ENCODE data around the gene ARG1. TPM values are rescaled to one million over a fixed set of nuclear protein-coding genes. Genes with fewer than 3 reads are reported as not detected.

ARG1 gene
- polyA plus RNA-seq, 1 of the 3 experiments (the other 2 are of a cell fraction) = not detected

DNA sequence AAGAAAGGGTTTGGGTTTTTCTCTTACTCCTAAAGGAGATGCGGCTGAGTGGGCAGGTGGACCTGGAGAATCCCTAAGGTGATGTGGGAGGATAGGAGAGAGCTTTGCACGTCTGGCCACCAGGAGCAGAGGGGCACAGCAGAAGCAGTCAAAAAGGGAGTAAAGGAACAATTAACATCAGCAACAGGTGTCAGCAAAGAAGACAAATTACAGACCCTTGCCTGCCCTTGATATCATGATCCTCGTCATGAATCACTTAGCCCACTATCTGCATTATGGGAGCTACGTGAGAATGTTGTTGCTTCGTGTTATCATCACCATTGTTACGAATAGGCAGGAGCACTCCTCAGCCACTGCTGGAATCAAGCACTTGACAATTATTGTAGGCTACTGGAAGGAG lies 25.5 kb upstream of the ARG1 start:
- Histone ChIP-seq H3K9me2 (no peaks in the 10 kb centered on the region), H4K20me1 (ENCODE audit: insufficient read depth) (no peaks in the 10 kb centered on the region), H3K4me3 (ENCODE audit: low read depth in 2 of 2, low read length in 1 of 2) (no peak overlapping the region), H3K9me3 (no peaks in the 10 kb centered on the region), H3F3A (replicated peaks; ENCODE audit: insufficient read depth) (no peaks in the 10 kb centered on the region), H3K4me2 (no peak overlapping the region), H3K79me2 (ENCODE audit: insufficient read depth) (no peaks in the 10 kb centered on the region), H3K27ac (ENCODE audit: low read depth in 2 of 2, low read length in 1 of 2) (no peak overlapping the region), H3K36me3 (replicated peaks in 1 of 2; ENCODE audit: control insufficient read depth in 1 of 2, insufficient read depth in 2 of 2, low read length in 1 of 2) (no peaks in the 10 kb centered on the region), H3K27me3 (ENCODE audit: insufficient read depth) (peaks cover 14% of the 10 kb centered on the region; the same call in 1 of the 2 replicates), H3K4me1 (ENCODE audit: control insufficient read depth in 1 of 2, insufficient read depth in 2 of 2, low read depth in 1 of 2, low read length in 1 of 2) (no peaks in the 10 kb centered on the region), H3K9ac (no peak overlapping the region), H2AFZ (ENCODE audit: low read depth) (no peak overlapping the region)
- TF ChIP-seq SIN3A (IDR thresholded peaks at IDR 0.05; ENCODE audit: borderline replicate concordance, low read depth, low read length) (no peak), TAF1 (IDR thresholded peaks at IDR 0.05; ENCODE audit: borderline replicate concordance, low read depth, low read length) (no peak), TCF12 (IDR thresholded peaks at IDR 0.05) (no peak), FOSL2 (IDR thresholded peaks at IDR 0.05; ENCODE audit: borderline replicate concordance, low read depth) (no peak), TEAD4 (IDR thresholded peaks at IDR 0.05; ENCODE audit: borderline replicate concordance, insufficient read depth) (no peak), PBX3 (IDR thresholded peaks at IDR 0.05) (no peak), ELF1 (IDR thresholded peaks at IDR 0.05) (no peak), YY1 (IDR thresholded peaks at IDR 0.05; ENCODE audit: low read depth) (no peak), FOXJ3 (CRISPR knock-in tag; IDR thresholded peaks at IDR 0.05) (no peak), EZH2phosphoT487 (IDR thresholded peaks at IDR 0.05; ENCODE audit: borderline replicate concordance, low read depth) (no peak), RXRA (IDR thresholded peaks at IDR 0.05; ENCODE audit: borderline replicate concordance, low read depth) (no peak)
- TF ChIP-seq, protein P1, sequence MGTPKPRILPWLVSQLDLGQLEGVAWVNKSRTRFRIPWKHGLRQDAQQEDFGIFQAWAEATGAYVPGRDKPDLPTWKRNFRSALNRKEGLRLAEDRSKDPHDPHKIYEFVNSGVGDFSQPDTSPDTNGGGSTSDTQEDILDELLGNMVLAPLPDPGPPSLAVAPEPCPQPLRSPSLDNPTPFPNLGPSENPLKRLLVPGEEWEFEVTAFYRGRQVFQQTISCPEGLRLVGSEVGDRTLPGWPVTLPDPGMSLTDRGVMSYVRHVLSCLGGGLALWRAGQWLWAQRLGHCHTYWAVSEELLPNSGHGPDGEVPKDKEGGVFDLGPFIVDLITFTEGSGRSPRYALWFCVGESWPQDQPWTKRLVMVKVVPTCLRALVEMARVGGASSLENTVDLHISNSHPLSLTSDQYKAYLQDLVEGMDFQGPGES (IDR thresholded peaks at IDR 0.05; ENCODE audit: low read depth, low read length) = no peak
- POLR2A ChIA-PET = no interaction called here
- DNase-seq = no peak
- WGBS (ENCODE audit: low lambda C conversion rate) = 10% methylated on average over 6 of the region's 6 CpGs
- CTCF ChIA-PET = no interaction called here

- Histone ChIP-seq H4K20me1 (ENCODE audit: insufficient read depth) (no peaks in the 10 kb centered on the region), H3K9me2 (no peaks in the 10 kb centered on the region), H3K4me2 (no peak overlapping the region), H3K79me2 (ENCODE audit: insufficient read depth) (no peaks in the 10 kb centered on the region), H2AFZ (ENCODE audit: low read depth) (no peak overlapping the region), H3K27ac (ENCODE audit: low read depth in 2 of 2, low read length in 1 of 2) (no peak overlapping the region), H3F3A (replicated peaks; ENCODE audit: insufficient read depth) (no peaks in the 10 kb centered on the region), H3K4me3 (ENCODE audit: low read depth in 2 of 2, low read length in 1 of 2) (no peak overlapping the region), H3K27me3 (ENCODE audit: insufficient read depth) (peaks cover 14% of the 10 kb centered on the region; the same call in 1 of the 2 replicates), H3K4me1 (ENCODE audit: control insufficient read depth in 1 of 2, insufficient read depth in 2 of 2, low read depth in 1 of 2, low read length in 1 of 2) (no peaks in the 10 kb centered on the region), H3K36me3 (replicated peaks in 1 of 2; ENCODE audit: control insufficient read depth in 1 of 2, insufficient read depth in 2 of 2, low read length in 1 of 2) (no peaks in the 10 kb centered on the region), H3K9me3 (no peaks in the 10 kb centered on the region), H3K9ac (no peak overlapping the region)
- no peak for TF ChIP-seq RXRA (IDR thresholded peaks at IDR 0.05; ENCODE audit: borderline replicate concordance, low read depth)
- TF ChIP-seq RFX5 (IDR thresholded peaks at IDR 0.05; ENCODE audit: low read length) = no peak
- TF ChIP-seq MEF2A (IDR thresholded peaks at IDR 0.05; ENCODE audit: borderline replicate concordance, low read depth) = no peak
- no peak for TF ChIP-seq USF2 (IDR thresholded peaks at IDR 0.05; ENCODE audit: borderline replicate concordance, low read depth, low read length)
- TF ChIP-seq, protein P1 (IDR thresholded peaks at IDR 0.05; ENCODE audit: low read depth, low read length) = no peak
- no peak for TF ChIP-seq JUND (IDR thresholded peaks at IDR 0.05)
- no peak for TF ChIP-seq CTCF (IDR thresholded peaks at IDR 0.05)
- no peak for DNase-seq
- WGBS (ENCODE audit: low lambda C conversion rate) = 6% methylated on average over 1 of the region's 1 CpG
- CTCF ChIA-PET = interaction anchor here (1.1 kb wide), 1 partner anchor 14 kb away, joined by 4 read pairs; no protein-coding TSS in a partner anchor
- POLR2A ChIA-PET = no interaction called here
Measured at GRCh38 chr6:131548441-131548840, 24.6 kb upstream of the ARG1 start.
